ENCODE results near the gene HECTD2.
"Not testable (repeated sequence)": the region's sequence is repeated elsewhere in the genome, so short reads cannot be mapped to it uniquely, and the experiment has no call there.

The HECTD2 gene

DNA sequence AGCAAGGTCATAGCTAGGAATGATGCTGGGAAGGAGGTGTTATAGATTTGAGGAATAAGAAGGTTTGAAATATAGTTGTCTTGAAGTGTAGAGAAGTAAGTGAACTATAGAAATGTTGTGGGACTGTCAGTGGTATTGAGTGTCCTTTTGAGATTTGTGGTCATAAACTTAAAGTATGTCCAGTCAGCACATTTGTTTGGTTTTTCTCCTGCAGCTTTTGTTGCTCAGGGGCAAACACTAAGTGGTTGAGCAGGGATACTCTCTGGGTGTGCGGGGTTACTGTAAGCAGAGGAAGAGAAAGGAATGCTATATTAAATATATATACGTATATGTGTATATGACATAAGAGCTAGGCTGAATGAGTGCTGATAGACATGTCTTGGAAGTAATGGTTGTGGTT lies 67.1 kb downstream of the HECTD2 start:
- DNase-seq: no peak

DNA sequence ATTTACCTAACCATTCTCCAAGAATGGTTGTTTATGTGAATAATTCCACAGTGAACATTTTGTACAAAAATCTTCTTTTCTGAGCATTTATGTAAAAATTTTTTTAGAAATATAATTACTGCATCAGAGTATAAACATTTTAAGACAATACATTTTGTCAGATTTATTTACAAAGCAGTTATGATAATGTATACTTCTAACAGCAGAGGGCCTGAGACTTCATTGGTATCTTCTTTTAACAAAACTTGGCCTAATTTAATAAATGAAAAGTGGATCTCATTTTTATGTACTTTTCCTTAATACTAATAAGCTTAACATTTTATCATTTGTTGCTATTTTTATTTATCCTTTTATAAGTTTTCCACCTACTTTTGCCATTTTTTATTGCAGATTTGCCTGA lies 69.4 kb downstream of the HECTD2 start:
- DNase-seq: no peak

DNA sequence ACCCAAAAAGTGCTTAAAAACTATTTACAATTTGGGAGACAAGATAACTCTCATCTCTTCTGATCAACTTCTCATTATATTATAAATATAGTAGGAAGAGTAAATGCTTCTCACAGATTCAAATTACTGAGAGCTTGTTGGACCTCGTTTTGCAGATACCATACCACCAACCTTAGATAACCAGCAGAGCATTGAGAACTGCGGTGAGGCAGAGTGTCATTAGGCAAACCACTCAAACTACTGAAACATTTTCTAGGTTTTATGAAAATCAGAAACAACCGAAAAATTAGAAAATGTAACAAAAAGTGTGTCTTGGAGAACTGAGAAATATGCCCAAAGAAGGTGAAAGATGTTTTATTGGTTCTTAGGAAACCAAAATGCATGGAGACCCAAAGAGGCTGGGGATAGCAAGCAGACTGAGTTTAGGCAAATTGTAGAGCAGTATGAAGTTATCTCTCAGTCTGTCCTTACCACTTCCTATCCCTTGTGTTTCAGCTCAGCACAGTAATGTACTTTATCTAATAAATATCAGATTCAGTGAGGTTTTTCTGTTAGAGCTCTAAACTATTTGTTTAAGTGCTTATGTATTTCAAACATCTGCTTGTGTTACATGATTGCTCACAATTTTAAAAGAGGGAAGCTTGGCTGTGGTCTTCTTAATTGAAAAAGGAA lies 77.9 kb downstream of the HECTD2 start:
- no peak for DNase-seq

DNA sequence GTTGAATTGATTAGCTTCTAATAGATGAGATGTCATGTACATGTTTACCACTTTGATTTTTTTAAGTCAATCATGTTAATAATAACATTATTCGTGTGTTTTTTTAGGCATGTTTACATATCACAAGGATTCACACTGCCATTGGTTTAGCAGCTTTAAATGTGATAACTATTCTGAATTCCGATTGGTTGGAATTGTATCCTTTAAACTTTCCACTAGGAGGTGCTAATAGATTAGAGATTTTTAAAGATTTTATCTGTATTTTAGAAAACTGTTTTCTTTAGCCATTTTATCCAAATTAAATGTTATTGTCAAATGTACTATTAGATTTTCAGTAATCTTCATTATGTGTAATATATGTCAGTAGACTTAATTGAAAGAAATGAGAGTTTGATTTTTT lies 83.2 kb downstream of the HECTD2 start:
- DNase-seq: peak; percentile 0

DNA sequence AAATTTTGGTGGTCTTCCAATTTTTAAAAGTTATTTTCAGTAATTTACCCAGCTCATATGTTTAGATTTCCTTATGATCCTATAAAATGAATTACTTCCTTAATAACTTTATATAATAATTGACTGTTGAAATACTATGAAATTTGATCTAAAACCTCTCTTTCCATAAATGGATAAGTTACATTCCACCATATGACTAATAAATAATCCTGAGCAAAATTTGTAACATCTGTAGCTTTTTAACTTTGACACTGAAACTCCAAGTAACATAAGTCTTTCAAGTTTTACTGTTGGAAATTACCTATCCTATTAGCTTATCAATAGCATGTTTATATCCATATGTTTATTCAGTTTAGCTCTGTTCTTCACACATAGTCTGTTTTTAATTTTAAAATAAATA lies 85.3 kb downstream of the HECTD2 start:
- no peak for DNase-seq

DNA sequence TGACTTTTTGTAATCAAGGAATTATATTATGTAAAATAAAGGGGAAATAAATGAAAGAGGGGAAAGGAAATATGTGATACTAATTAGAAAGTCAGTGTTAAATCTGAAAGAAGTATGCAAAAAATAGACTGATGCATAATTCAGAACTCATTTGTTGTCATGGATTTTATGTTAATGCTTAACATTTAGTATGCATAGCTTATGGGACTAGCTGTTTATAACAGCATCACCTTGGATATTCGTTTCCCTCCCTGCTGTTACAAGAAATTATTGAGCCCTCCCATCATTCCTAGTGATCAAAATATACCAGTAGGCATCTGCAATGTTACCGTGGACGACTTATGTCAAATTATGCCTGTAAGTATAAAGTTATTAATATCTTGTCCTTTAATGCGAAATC lies 85.9 kb downstream of the HECTD2 start:
- no peak for DNase-seq

DNA sequence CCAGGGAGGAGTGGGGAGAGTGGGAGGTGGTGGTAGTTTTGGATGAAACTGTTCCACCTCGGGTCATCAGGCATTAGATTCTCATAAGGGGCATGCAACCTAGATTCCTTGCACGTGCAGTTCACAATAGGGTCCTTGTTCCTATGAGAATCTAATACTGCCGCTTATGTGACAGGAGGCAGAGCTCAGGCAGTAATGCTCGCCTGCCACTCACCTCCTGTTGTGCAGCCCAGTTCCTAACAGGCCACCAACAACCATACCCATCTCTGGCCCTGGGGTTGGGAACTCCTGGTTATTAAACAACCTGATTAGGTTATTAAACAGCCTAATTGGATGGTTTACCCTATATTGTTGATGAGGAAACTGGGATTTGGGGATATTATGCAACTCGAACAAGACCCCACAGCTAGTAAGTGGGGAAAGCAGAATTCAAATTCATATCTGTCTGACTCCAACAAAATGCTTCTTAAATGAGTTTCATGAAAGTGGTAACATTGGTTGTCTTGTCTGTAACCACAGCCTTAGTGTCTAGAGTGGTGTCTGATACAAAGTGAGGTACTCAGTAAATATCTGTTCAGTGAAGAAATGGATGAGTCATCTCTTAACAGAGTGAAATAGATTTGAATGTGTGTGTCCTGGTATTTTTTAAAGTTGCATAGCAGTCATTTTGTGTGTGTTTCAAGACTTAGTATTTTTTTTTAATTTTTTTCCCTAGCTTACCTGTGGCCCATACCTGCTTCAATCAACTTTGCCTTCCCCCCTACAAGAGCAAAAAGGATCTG lies 101.6 kb downstream of the HECTD2 start:
- DNase-seq: no peak

GRCh38 chr10:91512458-91512857 lies 102.3 kb downstream of the HECTD2 start:
- DNase-seq: no peak

DNA sequence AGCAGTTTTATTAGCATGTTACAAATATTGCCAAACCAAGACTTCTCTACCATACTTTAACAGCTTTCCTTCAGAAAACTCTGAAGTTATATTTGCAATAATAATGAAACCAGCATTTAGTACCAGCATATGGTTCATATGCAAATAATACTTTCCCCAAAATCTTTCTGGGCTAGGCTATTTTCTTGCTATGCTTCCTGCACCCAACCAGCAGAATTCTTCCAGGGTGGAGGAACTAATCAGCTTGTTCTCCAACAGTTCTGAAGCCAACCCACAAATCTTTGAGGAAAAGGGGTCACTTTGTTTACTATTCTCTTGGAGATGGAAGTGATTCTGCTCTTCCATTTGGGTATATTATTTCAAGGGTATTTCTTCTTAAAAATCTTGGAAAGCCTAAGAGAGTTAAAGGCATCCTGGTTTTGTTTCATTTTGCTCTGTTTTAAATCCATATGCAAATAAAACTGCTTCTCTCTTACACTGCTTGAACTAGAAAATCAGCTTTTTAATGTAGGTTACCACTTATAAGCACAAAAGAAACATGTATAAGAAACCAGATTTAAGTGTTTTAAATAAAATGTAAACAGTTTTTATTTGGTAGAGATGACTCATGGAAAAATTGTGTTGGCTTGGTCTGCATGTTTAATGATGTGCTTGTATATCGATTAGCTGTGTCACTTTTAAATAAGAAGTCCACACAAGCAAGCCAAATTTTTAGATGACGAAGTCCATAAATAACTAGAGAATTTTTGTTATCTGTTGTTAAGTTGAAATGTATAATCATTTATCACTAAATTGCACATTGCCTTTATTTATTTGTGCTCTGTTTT lies 103.7 kb downstream of the HECTD2 start:
- DNase-seq: no peak

DNA sequence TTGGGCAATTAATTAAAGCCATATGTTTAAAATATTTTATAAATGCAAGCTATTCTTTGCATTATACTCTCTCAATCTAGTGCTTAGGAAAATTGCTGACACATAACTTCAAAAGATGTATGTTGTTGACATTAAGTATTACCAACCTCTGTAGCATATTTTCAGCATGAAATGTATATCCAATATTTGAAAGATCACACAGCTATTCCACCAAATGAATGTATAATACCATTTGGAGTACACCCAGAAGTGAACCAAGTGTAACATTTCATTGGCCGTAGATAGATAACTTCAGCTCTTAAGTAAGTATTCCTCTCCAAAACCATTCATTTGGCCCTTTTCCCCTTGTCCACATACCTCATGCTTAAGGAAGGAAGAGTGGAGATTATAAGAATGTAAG lies 104.6 kb downstream of the HECTD2 start:
- DNase-seq: no peak

DNA sequence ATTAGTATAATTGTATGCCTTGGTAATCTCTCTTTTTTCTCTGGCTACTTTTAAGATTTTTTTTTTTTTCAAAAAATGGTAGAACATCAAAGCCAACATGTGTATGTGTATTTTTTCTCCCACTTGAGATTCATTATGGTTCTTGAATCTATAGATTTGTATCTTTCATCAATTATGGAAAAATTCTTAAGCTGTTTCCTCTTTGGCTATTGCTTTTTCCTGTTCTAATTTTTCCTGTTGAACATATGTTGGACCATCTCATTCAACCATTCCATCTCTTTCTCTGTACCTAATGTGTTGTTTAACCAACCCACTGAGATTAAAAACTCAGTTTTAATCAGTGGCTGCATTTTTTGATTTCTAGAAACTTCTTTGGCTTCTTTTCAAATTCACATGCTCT lies 107.2 kb downstream of the HECTD2 start:
- no peak for DNase-seq

DNA sequence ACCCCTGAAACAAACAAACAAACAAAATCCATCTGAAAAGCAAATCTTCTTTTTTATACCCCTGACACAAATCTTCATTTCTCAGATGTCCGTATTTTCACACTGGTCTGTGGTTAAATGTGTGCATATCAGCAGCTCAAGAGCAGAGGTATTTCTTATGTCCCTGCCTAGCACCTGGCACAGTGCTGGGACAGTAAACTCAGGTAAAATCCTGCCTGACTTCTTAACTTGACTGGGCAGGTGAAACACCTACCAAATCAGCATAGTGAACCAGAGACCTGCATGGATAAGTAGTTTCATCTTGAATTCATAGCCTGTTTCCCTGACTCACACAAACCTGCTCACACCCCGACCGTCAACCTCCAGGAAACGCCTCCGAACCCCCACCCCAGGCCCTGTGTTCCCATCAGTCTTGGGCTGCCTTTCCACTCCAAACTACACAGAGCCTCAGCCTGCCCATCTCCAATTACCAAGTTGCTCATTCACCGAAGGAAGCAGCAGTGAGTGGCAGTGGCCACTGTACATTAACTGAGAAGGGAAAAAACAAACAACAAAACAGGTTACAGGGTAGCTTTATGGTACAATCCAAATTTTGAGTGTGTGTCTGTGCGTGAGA lies 109.9 kb downstream of the HECTD2 start:
- no peak for DNase-seq

DNA sequence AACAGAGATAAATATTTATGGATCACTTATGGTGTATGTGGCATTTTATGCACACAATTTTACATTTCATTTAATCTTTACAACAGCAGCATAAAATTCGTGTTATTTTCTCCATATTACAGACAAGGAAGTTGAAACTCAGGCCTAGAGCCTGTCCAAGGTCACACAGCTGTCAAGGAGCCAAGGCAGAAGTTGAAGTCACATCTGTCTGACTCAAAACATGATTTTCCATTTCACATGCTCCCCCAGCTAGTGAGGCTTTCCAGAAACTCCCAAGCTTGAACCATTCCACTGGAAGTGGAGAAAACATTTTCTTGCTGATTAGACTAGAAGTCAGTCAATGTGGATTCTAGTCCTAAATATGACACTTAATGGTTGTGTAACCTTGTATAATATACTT lies 110.5 kb downstream of the HECTD2 start:
- no peak for DNase-seq

DNA sequence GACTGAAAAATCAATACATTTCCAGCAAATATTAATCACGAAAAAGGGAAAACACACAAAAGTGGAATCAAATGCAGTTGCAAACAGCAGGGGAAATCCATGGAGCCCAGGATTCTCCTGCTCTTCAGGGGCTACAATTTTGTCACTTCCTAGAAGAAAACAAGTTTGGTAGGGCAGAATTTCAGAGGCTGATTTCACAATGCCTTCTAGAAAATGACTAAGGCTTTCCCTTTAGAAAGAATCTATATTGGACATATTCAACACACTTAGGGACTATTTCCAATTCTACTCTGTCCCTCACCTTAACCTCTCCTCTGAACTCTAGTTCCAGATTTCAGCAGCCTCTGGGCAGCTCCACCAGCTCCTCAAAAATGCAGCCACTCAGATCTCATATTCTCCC lies 111.3 kb downstream of the HECTD2 start:
- DNase-seq: no peak

GRCh38 chr10:91525896-91526712 lies 116.0 kb downstream of the HECTD2 start:
- no peak for DNase-seq

- DNase-seq: no peak
Measured at GRCh38 chr10:91528080-91528479, 117.9 kb downstream of the HECTD2 start.

GRCh38 chr10:91528768-91529167 lies 118.6 kb downstream of the HECTD2 start:
- DNase-seq: no peak

GRCh38 chr10:91534789-91535188 lies 124.6 kb downstream of the HECTD2 start:
- DNase-seq: not testable (repeated sequence)

DNA sequence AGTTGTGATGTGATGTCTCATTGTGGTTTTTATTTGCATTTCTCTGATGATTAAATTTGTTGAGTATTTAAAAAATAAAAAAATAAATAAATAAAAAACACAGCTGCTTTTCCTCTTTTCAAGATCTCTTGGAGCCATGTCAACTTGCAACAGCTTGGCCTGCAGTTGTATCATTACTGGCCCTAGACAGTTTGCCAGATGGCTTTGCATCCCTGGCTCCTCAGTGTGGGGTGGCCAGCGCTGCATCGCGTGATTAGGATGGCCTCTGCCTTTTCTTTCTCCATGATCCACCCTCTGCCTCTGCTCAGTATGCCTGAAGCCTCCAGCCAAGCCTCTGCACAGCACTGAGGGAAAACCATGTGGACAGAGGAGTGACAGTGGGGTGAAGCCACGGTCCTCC lies 126.0 kb downstream of the HECTD2 start:
- no peak for DNase-seq

DNA sequence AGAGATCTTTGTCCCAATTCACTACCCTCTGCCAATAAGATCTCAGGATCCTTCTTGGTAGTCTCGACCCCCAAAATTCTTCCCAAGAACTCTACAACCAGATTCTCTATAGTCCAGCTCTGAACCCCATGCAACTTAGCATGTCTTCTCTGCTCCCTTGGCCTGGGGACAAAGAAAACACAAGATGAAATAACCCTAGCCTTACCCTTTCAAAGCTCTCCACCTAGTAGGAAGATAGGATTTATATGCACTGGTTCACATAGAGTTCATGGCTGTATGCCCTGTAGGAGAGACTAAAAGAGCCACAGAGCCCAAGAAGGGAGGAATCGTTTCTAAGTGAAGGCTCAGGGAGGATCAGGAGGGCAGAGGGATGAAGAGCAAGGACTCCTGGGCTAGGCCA lies 126.6 kb downstream of the HECTD2 start:
- DNase-seq: no peak

- no peak for DNase-seq
Measured at GRCh38 chr10:91537614-91538383, 127.7 kb downstream of the HECTD2 start.

GRCh38 chr10:91539930-91540329 lies 129.8 kb downstream of the HECTD2 start:
- no peak for DNase-seq

Measured in NCI-H748 treated with DMSO at 0.1 percent for 48 hours (cell line).